ENCODE measurements around the gene MMAB. TPM values are rescaled to one million over a fixed set of nuclear protein-coding genes. Genes with fewer than 3 reads are reported as not detected.

The MMAB gene
- total and polyA plus RNA-seq, 2 of the 13 experiments (the other 11 are each of a cell fraction or from before 2014, with no cell fraction given), result 26.1 to 77.3 TPM

DNA sequence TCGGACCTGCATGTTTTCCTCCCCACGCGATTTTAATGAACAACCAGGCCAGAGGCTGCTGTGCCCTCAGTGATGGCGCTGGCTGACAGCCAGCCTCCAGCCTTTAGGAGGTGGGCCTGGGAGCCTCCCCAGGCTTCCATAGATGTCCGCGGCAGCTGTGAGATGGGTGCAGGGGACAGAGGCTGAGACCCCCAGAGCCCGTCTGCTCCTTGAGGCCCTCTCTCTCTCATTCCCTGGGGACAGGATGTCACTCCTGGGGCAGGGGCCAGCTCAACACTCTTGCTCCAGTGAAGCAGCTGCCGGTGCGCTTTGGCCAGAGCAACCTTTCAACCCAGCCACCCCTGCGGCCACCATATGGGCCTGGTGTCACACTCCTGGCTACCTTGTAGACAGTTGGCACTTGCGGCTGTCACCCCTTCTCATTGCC lies 25.1 kb upstream of the MMAB start (continued):
- TF ChIP-seq ZNF281 (CRISPR knock-in tag; IDR thresholded peaks at IDR 0.05; ENCODE audit: borderline replicate concordance) (no peak), ETV5 (CRISPR knock-in tag; IDR thresholded peaks at IDR 0.05; ENCODE audit: borderline replicate concordance) (0 out of 2 replicates have a peak, but pooled peaks have one; percentile 18), PAWR (CRISPR knock-in tag; IDR thresholded peaks at IDR 0.05; ENCODE audit: borderline replicate concordance) (no peak), ZNF232 (CRISPR knock-in tag; IDR thresholded peaks at IDR 0.05; ENCODE audit: borderline replicate concordance) (no peak), SIN3A (IDR thresholded peaks at IDR 0.05; ENCODE audit: borderline replicate concordance, low read depth, low read length) (0 out of 2 replicates have a peak, but pooled peaks have one; percentile 37), ZNF766 (CRISPR knock-in tag; IDR thresholded peaks at IDR 0.05; ENCODE audit: borderline replicate concordance) (no peak), LCORL (IDR thresholded peaks at IDR 0.05) (no peak), LCORL (CRISPR knock-in tag; IDR thresholded peaks at IDR 0.05) (peak; percentile 55; the same call in 1 of the 2 replicates)
- TF ChIP-seq, protein P1, sequence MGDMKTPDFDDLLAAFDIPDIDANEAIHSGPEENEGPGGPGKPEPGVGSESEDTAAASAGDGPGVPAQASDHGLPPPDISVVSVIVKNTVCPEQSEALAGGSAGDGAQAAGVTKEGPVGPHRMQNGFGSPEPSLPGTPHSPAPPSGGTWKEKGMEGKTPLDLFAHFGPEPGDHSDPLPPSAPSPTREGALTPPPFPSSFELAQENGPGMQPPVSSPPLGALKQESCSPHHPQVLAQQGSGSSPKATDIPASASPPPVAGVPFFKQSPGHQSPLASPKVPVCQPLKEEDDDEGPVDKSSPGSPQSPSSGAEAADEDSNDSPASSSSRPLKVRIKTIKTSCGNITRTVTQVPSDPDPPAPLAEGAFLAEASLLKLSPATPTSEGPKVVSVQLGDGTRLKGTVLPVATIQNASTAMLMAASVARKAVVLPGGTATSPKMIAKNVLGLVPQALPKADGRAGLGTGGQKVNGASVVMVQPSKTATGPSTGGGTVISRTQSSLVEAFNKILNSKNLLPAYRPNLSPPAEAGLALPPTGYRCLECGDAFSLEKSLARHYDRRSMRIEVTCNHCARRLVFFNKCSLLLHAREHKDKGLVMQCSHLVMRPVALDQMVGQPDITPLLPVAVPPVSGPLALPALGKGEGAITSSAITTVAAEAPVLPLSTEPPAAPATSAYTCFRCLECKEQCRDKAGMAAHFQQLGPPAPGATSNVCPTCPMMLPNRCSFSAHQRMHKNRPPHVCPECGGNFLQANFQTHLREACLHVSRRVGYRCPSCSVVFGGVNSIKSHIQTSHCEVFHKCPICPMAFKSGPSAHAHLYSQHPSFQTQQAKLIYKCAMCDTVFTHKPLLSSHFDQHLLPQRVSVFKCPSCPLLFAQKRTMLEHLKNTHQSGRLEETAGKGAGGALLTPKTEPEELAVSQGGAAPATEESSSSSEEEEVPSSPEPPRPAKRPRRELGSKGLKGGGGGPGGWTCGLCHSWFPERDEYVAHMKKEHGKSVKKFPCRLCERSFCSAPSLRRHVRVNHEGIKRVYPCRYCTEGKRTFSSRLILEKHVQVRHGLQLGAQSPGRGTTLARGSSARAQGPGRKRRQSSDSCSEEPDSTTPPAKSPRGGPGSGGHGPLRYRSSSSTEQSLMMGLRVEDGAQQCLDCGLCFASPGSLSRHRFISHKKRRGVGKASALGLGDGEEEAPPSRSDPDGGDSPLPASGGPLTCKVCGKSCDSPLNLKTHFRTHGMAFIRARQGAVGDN (CRISPR knock-in tag; IDR thresholded peaks at IDR 0.05), result peak; percentile 73
- TF ChIP-seq, protein P2, sequence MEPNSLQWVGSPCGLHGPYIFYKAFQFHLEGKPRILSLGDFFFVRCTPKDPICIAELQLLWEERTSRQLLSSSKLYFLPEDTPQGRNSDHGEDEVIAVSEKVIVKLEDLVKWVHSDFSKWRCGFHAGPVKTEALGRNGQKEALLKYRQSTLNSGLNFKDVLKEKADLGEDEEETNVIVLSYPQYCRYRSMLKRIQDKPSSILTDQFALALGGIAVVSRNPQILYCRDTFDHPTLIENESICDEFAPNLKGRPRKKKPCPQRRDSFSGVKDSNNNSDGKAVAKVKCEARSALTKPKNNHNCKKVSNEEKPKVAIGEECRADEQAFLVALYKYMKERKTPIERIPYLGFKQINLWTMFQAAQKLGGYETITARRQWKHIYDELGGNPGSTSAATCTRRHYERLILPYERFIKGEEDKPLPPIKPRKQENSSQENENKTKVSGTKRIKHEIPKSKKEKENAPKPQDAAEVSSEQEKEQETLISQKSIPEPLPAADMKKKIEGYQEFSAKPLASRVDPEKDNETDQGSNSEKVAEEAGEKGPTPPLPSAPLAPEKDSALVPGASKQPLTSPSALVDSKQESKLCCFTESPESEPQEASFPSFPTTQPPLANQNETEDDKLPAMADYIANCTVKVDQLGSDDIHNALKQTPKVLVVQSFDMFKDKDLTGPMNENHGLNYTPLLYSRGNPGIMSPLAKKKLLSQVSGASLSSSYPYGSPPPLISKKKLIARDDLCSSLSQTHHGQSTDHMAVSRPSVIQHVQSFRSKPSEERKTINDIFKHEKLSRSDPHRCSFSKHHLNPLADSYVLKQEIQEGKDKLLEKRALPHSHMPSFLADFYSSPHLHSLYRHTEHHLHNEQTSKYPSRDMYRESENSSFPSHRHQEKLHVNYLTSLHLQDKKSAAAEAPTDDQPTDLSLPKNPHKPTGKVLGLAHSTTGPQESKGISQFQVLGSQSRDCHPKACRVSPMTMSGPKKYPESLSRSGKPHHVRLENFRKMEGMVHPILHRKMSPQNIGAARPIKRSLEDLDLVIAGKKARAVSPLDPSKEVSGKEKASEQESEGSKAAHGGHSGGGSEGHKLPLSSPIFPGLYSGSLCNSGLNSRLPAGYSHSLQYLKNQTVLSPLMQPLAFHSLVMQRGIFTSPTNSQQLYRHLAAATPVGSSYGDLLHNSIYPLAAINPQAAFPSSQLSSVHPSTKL (CRISPR knock-in tag; IDR thresholded peaks at IDR 0.05), result 0 out of 2 replicates have a peak, but pooled peaks have one; percentile 7
- TF ChIP-seq, protein P3, sequence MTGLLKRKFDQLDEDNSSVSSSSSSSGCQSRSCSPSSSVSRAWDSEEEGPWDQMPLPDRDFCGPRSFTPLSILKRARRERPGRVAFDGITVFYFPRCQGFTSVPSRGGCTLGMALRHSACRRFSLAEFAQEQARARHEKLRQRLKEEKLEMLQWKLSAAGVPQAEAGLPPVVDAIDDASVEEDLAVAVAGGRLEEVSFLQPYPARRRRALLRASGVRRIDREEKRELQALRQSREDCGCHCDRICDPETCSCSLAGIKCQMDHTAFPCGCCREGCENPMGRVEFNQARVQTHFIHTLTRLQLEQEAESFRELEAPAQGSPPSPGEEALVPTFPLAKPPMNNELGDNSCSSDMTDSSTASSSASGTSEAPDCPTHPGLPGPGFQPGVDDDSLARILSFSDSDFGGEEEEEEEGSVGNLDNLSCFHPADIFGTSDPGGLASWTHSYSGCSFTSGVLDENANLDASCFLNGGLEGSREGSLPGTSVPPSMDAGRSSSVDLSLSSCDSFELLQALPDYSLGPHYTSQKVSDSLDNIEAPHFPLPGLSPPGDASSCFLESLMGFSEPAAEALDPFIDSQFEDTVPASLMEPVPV (CRISPR knock-in tag; IDR thresholded peaks at IDR 0.05), result 0 out of 2 replicates have a peak, but pooled peaks have one; percentile 13

All from HepG2 (cell line).